ENCODE results near the gene LHX4. TPM values are rescaled to one million over a fixed set of nuclear protein-coding genes. Genes with fewer than 3 reads are reported as not detected.

LHX4 gene
- total and polyA plus RNA-seq, 2 of the 8 experiments (the other 6 are each of a cell fraction or from before 2014, with no cell fraction given): 0.85 to 4.9 TPM

DNA sequence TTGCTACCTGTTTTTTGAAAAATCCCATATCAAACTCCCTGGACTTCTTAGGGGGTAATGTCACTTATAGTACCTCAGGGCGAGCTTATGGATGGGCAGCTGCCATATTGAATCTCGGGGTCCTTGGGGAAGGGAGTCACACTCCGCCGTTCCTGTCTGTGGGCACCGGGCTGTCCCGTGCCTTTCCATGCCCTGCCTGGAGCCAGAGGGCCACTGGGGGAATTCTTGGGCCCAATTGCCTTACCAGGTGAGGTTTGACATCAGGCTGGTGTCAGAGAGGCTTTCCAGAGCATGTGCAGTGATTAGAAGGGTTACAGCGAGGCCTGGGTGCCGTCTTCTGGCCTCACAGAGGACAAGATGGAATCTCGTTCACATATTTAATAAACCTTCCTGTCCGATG, 46.6 kb upstream of the LHX4 start:
- Histone ChIP-seq H4K20me1 (replicated peaks in 1 of 2; ENCODE audit: control insufficient read depth in 1 of 2, insufficient read depth in 2 of 2, low read length in 2 of 2) (peaks cover 0 to 13% of the 10 kb centered on the region in 2 experiments), H3K27ac (ENCODE audit: low read depth, low read length) (no peak overlapping the region), H3K56ac (replicated peaks; ENCODE audit: insufficient read length, low read depth, low read length) (no peak overlapping the region), H3K23me2 (ENCODE audit: low read depth, low read length) (no peaks in the 10 kb centered on the region), H3K4ac (replicated peaks; ENCODE audit: insufficient read length, low read depth, low read length) (no peak overlapping the region), H2AK5ac (ENCODE audit: low read depth, low read length) (no peak overlapping the region), H2BK20ac (ENCODE audit: low read length) (no peak overlapping the region), H3K79me2 (ENCODE audit: control insufficient read depth in 1 of 2, insufficient read depth in 2 of 2, low read length in 2 of 2) (no peaks in the 10 kb centered on the region), H3K27me3 (replicated peaks in 1 of 4; ENCODE audit: control insufficient read depth in 3 of 4, extremely low read depth in 1 of 4, insufficient read depth in 3 of 4, low read length in 3 of 4) (no peaks in the 10 kb centered on the region), H3K14ac (ENCODE audit: insufficient read length) (no peak overlapping the region), H4K8ac (ENCODE audit: extremely low read depth, insufficient read depth, low read length) (no peak overlapping the region), H3K4me3 (ENCODE audit: extremely low read depth in 1 of 4, insufficient read depth in 2 of 4, low read depth in 3 of 4, low read length in 4 of 4) (no peak overlapping the region), H4K91ac (replicated peaks; ENCODE audit: insufficient read length, low read length) (no peak overlapping the region), H3K23ac (ENCODE audit: insufficient read length) (no peak overlapping the region), H2BK5ac (ENCODE audit: low read depth, low read length) (no peak overlapping the region), H3K9ac (replicated peaks in 1 of 4; ENCODE audit: extremely low read depth in 1 of 4, low read depth in 3 of 4, low read length in 3 of 4) (no peak overlapping the region), H3K36me3 (ENCODE audit: control insufficient read depth in 2 of 4, insufficient read depth in 4 of 4, low read length in 3 of 4) (peaks cover 0 to 15% (median 4%) of the 10 kb centered on the region in 4 experiments; a peak in 6 of 8 replicates), H4K5ac (ENCODE audit: insufficient read length, low read depth, low read length) (no peak overlapping the region), H2BK15ac (ENCODE audit: low read length) (no peak overlapping the region), H3K79me1 (ENCODE audit: low read depth, low read length) (no peaks in the 10 kb centered on the region), H3K4me1 (replicated peaks in 1 of 4; ENCODE audit: control insufficient read depth in 3 of 4, insufficient read depth in 4 of 4, low read length in 3 of 4) (no peaks in the 10 kb centered on the region), H2BK120ac (replicated peaks; ENCODE audit: low read depth, low read length) (no peak overlapping the region), H3K4me2 (ENCODE audit: insufficient read depth in 1 of 2, low read depth in 2 of 2, low read length in 2 of 2) (no peak overlapping the region), H2BK12ac (ENCODE audit: low read depth, low read length) (no peak overlapping the region), H2AFZ (ENCODE audit: low read length) (no peak overlapping the region), H3K9me3 (ENCODE audit: insufficient read depth in 2 of 2, low read depth in 1 of 2, low read length in 1 of 2) (no peaks in the 10 kb centered on the region), H3K18ac (ENCODE audit: extremely low read depth, low read length) (no peak overlapping the region)
- no peak for FAIRE-seq
- no peak for TF ChIP-seq SUZ12 (IDR thresholded peaks at IDR 0.05; ENCODE audit: low read length)
- POLR2A ChIA-PET (ENCODE audit: partially characterized antibody): no interaction called here
- 92% methylated on average over 10 of the region's 10 CpGs; no CpG with 5 or more reads in 1 of the 2 experiments for WGBS, 2 experiments (ENCODE audit: extremely low coverage in 1 of 2, insufficient coverage in 1 of 2, insufficient read length in 1 of 2, insufficient replicate concordance in 2 of 2, low coverage in 1 of 2, low lambda C conversion rate in 2 of 2, missing lambda C conversion rate in 1 of 2)
- CTCF ChIA-PET (ENCODE audit: partially characterized antibody): interaction anchor here (1.6 to 13.5 kb wide), 5 partner anchors 10 to 50 kb away, joined by 3 to 307 read pairs (median 149); partner anchors contain the start of gene LHX4
- no peak for DNase-seq (ENCODE audit: low read depth in 1 of 2, low spot score in 2 of 2)

Measured in H1 (cell line).